Measurements from ENCODE around the gene PSTPIP1.
A peak's percentile ranks its signal among the peaks of the same experiment; 100 is the strongest.

PSTPIP1 gene

DNA sequence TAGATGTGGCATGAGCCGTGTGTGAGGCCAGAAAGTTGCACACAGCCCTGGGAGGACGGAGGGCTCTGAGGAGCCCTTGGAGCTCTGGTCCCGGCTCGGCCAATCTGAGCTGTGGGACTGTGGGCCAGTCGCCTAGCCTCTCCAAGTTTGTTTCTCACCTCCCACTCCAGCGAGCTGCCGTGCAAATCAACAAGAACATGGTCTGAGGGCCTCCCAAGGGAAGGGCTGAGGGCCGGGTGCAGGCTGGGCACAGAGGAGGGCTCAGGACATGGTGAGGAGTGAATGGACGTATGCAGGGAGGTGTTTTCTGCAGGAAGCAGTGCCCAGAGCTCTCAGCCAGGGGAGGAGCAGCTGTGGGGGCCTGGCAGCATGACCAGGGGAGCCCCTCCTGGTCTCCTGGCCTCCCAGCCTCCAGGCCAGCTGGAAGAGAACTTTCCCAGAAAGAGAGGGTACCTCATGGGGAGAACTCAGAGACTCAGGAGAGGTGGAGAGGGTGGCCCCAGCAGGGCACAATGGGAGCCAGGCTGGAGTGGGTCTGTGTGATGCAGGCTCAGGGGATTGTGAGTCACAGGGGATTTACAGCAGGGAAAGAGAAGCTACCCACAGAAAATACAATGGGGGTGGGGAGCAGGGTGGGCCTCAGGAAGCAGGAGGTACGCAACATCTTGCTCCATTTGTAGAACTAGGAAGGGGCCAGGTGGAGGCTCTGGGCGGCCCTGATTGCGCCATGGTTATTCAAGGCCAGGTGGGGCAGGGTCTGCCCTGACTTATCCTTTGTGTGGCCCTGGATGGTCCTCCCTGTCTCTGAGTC lies 24.8 kb downstream of the PSTPIP1 start:
- no peak for DNase-seq

- DNase-seq: no peak
These were observed 25.6 kb downstream of the PSTPIP1 start for GRCh38 chr15:77020348-77021087.

- no peak for DNase-seq
These were observed 26.2 kb downstream of the PSTPIP1 start for GRCh38 chr15:77021088-77021481.

GRCh38 chr15:77021803-77022381 lies 27.0 kb downstream of the PSTPIP1 start:
- DNase-seq: peak; percentile 38

DNA sequence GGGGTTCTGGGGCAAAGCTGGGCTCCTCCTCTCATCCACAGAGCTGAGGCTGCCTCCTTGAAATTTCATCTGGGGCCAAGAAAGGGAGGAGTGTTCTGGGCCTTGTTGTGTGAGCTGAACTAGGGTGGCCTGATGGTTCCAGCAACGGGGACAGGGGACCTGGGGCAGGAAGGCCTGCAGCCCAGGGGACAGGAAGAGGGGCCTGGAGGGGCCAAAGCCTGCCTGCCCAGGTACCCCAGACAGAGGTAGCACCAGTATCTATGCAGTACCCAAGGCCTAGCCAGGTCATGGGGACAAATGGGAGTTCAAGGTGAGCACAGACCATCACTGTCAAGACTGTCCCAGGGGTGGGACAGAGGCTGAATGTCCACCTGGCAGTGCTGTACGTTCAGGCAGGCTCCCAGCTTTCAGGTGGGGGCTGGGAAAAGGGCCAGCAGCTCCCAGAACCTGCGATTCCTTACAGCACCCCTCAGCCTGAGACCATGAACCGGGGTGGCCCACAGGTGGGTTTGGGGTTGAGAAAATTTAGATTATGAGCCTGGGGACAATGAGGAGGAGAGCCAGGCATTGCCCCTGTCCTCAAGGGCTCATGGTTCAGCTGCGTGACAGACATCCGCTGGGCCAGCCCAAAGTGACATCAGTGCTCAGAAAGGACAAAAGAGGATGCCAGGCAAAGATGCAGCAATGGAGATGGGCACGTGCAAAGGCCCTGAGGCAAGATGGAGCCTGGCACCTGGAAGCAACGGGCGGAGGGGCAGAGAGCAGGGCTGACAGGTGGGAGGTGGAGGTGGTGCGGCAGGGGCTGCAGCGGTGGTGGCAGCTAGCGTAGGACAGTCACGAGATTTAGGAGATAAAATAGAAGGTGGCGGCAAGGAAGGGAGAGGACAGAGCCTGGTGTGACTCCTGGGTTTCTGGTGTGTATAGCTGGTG lies 28.0 kb downstream of the PSTPIP1 start:
- DNase-seq: no peak

DNA sequence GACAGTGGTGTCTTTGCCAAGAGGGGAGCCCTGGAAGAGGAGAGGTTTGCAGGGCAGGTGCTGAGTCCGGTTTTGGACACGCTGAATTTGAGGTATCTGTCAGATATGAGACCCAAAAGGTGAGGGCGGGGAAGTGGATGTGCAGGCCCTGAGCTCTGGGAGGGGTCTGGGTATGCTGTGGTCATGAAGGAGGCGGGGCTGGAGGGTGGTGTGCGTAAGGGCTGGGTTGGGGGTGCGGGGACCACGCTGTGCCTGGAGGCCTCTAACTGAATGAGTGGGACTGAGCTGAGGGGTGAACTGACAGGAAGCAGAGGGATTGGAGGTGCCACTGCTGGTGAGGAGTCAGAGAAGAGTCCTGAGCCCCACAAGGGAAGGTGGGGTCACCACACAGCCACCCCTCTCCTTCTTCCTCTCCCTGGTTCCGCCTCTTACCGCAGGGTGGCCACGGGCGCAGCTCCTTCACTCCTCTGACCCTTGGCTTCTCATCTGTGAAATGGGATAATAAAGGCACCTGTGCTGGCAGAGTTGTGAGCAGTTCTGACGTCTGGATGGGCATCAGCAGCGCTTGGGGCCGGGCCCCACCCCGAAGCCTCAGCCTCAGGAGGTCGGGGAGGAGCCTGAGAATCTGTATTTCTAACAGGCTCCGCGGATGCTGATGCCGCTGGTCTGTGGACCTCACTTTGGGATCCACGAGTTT lies 28.8 kb downstream of the PSTPIP1 start:
- no peak for DNase-seq

DNA sequence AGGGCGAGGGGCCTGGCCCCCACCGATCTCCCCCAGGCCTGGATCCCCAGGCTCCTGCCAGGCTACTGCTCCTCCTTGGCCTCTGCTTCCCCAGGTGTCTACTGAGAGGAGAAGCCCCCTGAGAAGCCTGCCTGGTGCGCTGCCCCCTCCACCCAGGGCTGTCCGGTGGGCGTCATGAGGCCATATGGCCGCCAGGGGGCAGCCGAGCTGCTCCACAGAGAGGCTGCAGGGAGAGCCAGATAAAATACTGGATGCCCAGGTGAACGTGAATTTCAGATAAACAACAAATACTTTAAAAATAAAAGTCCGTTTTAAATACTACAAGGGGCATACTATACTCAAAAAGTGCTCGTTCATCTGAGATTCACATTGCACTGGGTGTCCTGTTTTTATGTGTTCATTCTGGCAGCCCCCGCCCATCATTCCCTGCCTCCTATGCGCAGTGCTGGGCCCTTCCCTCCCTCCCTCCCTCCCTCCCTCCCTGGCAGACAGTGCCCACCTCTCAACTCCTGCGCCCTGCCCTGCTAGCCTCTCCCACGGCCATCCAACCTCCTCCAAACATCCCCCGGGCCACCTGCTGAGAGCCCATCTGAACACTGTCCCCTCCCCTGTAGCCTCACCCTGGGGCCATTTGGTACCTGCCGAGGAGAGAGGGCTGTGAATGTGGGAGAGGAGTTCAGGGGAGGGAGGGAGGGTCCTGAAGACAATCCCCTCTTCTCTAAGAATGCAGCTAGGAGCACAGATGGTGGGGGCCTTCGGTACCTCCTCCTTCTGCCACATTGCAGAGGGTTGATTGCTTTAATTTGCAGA lies 29.6 kb downstream of the PSTPIP1 start:
- DNase-seq: peak; percentile 59

GRCh38 chr15:77025083-77025901 lies 30.4 kb downstream of the PSTPIP1 start:
- DNase-seq: peak; percentile 0

GRCh38 chr15:77025941-77026411 lies 31.1 kb downstream of the PSTPIP1 start:
- DNase-seq: peak; percentile 1

GRCh38 chr15:77026501-77027110 lies 31.7 kb downstream of the PSTPIP1 start:
- DNase-seq: no peak

DNA sequence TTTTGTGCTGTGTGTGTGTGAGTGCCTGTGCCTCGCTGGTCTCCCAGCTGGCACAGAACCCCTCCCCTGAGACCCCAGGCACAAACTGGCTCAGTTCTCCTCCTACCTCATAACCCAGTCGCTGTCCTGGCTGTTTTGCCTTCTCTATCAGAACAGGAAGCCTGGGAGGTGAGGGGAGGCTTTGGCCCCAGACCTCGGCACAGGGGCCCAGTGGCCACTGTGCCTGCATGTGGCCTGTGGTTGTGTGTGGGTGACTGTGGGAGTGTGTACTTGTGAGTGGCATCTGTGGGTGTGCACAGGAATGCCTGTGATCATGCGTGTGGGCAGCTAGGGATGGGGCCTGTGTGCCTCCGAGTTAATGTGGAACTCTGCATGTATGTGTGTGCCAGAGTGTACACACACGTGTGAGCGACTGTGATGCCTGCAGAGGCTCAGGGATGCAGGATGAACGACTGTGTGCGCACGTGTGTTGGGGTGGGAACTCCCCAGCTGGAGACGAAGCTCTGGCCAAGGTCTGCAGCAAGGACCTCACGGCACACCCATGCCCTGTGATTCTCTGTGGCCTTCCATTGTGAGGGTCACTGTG lies 32.3 kb downstream of the PSTPIP1 start:
- DNase-seq: no peak

GRCh38 chr15:77027697-77028450 lies 32.9 kb downstream of the PSTPIP1 start:
- DNase-seq: no peak

GRCh38 chr15:77028451-77029165 lies 33.7 kb downstream of the PSTPIP1 start:
- DNase-seq: no peak

GRCh38 chr15:77029166-77030047 lies 34.5 kb downstream of the PSTPIP1 start:
- DNase-seq: no peak

GRCh38 chr15:77030048-77030927 lies 35.4 kb downstream of the PSTPIP1 start:
- DNase-seq: no peak

GRCh38 chr15:77030928-77031375 lies 36.0 kb downstream of the PSTPIP1 start:
- DNase-seq: no peak

Data from effector CD4-positive, alpha-beta T cell (primary cell).